ENCODE results near the gene DTNB.

- TF ChIP-seq EZH2 (IDR thresholded peaks at IDR 0.05; ENCODE audit: low read depth) = no peak
- TF ChIP-seq, protein P1, sequence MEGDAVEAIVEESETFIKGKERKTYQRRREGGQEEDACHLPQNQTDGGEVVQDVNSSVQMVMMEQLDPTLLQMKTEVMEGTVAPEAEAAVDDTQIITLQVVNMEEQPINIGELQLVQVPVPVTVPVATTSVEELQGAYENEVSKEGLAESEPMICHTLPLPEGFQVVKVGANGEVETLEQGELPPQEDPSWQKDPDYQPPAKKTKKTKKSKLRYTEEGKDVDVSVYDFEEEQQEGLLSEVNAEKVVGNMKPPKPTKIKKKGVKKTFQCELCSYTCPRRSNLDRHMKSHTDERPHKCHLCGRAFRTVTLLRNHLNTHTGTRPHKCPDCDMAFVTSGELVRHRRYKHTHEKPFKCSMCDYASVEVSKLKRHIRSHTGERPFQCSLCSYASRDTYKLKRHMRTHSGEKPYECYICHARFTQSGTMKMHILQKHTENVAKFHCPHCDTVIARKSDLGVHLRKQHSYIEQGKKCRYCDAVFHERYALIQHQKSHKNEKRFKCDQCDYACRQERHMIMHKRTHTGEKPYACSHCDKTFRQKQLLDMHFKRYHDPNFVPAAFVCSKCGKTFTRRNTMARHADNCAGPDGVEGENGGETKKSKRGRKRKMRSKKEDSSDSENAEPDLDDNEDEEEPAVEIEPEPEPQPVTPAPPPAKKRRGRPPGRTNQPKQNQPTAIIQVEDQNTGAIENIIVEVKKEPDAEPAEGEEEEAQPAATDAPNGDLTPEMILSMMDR (conservative IDR thresholded peaks at IDR 0.05) = no peak
Measured at GRCh38 chr2:25587361-25587760, 86.0 kb downstream of the DTNB start.

Measured in PC-9 (cell line).